Activated CD8-positive, alpha-beta memory T cell treated with anti-CD3 and anti-CD28 coated beads, Interleukin-2, amount 50 U/mL, for 24 hours (primary cell): ENCODE results near the gene RCBTB1.

Experiments used
- DNase-seq: peaks from one replicate; pipeline ENCODE4 v3.0.0-alpha.2; 2020; ENCODE audit errors: extremely low read depth

RCBTB1 gene

GRCh38 chr13:49559006-49559405 is 26.4 kb downstream of the RCBTB1 start:
- DNase-seq, result no peak

DNA sequence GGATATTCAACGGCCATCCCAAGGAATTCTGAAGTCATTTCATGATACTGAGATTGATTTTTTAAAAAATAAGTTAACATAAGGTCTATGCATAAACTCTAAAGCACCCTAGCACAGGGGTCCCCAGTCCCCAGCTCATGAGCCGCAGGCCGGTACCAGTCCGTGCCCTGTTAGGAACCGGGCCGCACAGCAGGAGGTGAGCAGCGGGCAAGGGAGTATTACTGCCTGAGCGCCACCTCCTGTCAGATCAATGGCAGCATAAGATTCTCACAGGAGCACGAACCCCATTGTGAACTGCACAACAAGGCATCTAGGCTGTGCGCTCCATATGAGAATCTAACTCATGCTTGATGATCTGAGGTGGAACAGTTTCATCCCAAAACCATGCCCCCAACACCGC is 31.0 kb downstream of the RCBTB1 start:
- no peak for DNase-seq

- DNase-seq, result no peak
Observed at GRCh38 chr13:49553888-49554287, 31.5 kb downstream of the RCBTB1 start.

DNA sequence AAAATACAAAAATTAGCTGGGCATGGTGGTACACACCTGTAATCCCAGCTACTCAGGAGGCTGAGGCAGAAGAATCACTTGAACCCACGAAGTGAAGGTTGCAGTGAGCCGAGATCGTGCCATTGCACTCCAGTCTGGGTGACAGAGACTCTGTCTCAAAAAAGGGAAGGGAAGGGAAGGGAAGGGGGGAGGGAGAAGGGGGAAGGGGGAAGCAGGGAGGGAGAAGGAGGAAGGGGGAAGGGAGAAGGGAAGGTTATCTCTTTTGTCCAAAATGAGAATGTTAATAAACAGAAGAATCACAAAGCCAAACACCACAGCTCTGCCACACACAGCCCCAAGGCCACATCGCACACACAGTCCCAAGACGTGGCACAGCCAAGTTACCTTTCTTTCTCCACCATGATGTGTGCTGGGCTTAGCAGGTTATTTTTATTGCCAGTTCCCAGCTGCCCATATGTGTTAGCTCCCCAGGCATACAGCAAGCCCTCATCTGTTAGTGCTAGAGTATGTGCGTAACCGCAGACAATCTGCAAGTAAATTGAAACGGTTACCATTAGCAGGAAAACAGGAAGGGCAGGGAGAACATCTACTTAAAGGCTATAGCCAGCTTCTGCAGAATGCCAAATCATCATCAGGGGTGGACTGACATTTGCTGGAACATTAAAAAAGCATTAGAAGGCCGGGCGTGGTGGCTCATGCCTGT is 34.3 kb downstream of the RCBTB1 start:
- DNase-seq, result no peak

DNA sequence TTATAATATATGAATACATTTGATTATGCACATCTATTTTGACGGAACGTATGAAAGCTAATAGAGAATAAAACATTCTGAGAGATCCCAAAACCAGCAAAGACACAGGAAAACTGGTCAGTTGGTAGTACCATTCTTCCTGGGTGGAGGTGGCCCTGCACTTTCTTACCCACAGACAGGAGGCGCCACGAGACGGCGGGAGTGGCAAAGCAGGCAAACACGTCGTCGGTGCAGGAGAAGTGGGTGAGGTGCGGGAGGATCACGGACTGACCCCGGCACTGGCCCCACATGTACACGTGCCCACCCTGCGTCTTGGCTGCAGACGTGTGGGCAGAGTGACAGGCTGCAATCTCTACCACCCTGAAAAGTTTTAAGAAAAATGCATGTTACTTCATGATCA is 36.1 kb downstream of the RCBTB1 start:
- DNase-seq, result no peak

DNA sequence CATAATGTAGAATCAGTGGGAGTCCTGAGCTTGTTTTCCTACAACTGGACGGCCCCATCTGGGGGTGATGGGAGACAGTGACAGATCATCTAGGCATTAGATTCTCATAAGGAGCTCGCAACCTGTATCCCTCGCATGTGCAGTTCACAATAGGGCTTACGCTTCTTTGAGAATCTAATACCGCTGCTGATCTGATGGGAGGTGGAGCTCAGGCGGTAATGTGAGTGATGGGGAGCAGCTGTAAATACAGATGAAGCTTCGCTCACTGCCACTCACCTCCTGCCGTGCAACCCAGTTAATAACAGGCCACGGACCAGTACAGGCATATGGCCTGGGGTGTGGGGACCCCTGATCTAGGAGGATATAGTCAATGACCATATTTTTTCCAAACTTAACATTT is 38.8 kb downstream of the RCBTB1 start:
- no peak for DNase-seq

GRCh38 chr13:49545661-49546060 is 39.7 kb downstream of the RCBTB1 start:
- no peak for DNase-seq

DNA sequence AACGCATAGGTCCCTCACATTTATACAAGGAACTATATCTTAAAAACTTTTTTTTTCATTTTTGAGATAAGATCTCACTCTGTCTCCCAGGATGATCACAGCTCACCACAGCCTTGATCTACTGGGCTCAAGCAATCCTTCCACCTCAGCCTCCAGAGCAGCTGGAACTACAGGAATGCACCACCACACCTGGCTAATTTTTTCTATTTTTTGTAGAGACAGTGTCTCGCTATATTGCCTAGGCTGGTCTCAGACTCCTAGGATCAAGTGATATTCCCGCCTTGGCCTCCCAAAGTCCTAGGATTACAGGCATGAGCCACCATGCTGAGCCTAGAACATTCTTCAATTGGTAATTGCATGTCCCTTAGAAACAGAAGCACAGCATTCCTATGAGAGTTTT is 41.7 kb downstream of the RCBTB1 start:
- DNase-seq, result no peak

DNA sequence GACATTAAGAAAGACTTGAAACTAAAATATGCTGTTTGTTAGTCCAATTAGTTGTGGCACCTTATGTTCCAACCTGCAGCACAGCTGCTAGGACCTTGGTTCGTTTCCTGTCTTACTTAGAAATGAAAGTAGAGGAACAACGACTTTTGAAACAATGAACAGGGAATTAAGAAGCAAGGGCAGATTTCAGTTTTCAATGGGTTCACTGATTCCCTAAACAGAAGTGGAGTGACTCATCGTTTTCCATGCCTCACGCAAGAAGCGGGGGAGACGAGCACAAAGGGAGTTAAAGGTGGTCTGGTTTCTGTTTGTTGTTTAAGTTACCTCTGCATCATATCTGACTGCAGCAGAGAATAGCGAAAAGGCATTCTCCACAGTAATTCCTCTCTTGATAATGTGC is 44.8 kb downstream of the RCBTB1 start:
- no peak for DNase-seq

DNA sequence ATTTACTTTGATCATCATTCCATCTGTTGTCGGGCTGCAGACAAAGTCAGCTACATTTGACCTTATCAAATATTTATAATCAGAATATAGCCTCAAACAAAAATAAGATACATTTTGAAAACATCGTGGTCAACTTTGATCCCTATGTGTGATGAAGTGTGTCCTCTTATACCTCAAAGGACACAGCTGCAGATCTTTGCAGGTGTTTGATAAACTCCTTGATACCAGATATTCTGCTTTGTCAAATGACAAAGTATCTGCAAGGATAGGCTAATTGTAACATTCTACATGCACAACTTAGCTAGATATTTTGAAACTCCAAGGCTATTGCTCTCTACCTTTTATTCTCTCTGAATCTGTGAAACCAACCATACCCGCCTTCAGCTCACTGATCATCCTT is 45.6 kb downstream of the RCBTB1 start:
- no peak for DNase-seq

DNA sequence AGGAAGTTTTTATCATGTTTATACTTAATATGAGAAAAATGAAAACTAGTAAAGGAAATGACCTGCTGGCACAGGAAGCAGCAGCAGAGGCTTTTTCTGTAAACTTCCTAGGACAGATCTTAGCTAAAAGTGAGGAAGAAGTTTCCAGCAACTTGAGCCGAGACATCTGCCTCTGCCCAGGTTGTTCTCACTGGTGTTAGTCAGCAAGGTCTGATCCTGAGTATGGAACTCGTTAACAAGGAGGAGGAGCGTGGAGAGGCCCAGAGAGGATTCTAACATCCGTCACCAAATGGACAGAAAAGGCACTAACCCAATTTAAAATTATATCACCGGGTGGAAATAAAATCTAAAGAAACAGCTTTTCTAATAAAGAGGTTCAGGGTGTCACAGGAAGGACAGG is 46.0 kb downstream of the RCBTB1 start:
- DNase-seq, result no peak

- no peak for DNase-seq
Observed at GRCh38 chr13:49538404-49538803, 47.0 kb downstream of the RCBTB1 start.

- no peak for DNase-seq
Observed at GRCh38 chr13:49536144-49536873, 49.0 kb downstream of the RCBTB1 start.

GRCh38 chr13:49533591-49534269 is 51.6 kb downstream of the RCBTB1 start:
- no peak for DNase-seq

- DNase-seq, result no peak
Observed at GRCh38 chr13:49533011-49533410, 52.3 kb downstream of the RCBTB1 start.

DNA sequence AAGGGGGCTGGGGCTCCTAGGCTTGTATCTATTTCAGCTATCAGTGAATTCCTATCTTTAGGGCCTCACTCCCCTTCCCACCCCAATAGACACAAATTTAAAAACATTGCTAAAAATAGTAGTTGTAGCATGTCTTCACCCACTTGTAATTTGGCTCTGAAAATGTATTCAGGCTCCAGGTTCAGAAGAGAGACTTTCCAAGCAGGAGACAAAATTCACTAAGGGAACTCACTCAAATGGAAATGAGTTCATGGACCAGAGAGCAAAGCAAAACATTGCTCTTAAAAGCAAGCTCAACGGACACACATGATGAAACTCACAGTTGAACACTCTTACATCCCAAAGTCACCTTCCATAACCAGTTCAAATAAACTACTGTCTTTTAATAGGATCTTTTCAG is 52.8 kb downstream of the RCBTB1 start:
- DNase-seq, result no peak

GRCh38 chr13:49530457-49530856 is 54.9 kb downstream of the RCBTB1 start:
- DNase-seq, result no peak

DNA sequence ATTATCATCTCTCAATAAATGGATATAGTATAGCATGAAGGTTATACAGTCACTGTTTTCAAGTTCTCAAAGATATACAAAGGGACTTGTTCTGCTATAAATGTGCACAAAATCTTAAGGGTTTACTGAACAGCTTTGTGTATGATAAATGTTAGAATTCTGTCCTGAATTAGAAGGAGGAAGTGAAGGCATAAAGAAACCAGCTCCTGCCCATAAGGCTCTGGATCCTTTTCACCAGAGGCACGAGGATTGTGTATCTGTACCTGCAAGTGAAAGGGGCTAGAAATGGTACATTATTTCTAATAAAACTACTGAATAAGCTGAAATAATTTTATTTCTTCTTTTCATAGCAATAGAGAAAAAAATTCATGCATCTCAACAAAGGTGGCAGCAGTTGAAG is 57.2 kb downstream of the RCBTB1 start:
- no peak for DNase-seq

DNA sequence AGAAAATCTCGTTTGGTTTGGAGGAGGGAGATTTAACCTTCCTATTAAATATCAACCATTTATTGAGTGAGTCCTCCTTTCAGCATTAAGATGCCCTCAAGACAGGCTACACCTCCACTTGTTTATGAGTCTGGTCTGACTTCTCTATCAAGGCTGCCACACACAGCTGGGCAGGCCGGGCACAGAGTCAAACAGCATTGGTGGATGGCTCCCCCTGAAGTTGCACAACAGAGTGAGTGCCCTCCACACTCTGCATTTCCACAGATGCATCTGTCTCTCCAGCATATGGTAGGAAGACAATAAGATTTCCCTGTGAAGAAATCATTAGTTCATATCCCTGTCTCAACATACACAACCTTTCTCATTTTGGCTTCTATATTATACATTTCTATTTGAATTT is 58.2 kb downstream of the RCBTB1 start:
- no peak for DNase-seq

DNA sequence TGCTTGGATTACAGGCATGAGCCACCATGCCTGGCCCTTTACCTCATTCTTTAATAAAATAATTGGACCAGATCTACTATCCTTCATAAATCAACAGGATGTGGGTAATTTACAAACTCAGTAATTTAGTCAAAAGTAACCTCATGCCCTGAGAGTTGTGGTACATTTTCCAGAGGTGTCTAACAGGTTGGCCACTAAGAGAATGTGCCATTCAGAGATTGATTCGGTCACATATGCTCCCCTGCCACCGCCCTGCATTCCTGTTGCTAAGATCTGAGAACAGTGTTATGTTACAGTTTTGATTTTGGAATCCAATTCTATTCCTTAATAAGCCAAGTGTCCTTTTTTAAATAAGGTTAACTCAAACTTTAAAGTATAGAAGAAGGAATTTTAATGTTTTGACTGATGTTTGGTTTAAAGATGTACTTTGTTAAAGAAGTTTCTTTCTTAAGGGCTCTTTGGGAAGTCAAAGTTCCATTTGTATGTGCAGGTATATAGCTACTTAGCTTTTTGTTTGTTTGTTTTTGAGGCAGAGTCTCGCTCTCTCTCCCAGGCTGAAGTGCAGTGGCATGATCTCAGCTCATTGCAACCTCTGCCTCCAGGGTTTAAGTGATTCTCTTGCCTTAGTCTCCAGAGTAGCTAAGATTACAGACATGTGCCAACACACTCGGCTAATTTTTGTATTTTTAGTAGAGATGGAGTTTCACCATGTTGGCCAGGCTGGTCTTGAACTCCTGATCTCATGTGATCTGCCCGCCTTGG is 60.4 kb downstream of the RCBTB1 start:
- no peak for DNase-seq

DNA sequence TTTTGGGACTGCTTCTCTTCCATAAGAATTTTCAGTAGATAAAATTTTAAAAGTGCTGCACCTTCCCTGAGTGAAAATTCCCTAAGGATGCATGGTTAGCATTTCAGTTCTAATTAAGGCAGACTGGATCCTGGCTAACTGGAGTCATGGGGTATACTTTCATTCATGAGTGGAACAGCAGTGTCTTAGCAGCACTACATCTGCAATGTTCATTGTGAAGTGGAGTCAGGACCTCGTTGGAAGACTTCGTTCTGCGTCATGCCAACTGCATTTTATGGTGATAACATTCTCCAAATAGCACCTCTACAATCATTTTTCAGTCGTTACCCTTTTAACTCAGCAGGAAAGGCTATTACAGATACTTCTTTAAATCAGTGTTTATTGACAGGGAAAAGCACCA is 64.1 kb downstream of the RCBTB1 start:
- DNase-seq, result no peak

GRCh38 chr13:49517461-49517860 is 67.9 kb downstream of the RCBTB1 start:
- no peak for DNase-seq
